Neuron (in vitro differentiated cells): ENCODE data around the gene DAB1.

Experiments used
- H2AFZ ChIP-seq: one replicate; pipeline ENCODE4 v1.6.1; 2013; ENCODE audit warnings: low read depth, mild to moderate bottlenecking, inconsistent platforms, low read length, moderate library complexity
- H3K27me3 ChIP-seq: one replicate; pipeline ENCODE4 v1.6.1; 2013; ENCODE audit warnings: low read length; ENCODE audit not compliant: insufficient read depth
- H3K36me3 ChIP-seq: one replicate; pipeline ENCODE4 v1.6.1; 2013; ENCODE audit warnings: low read length; ENCODE audit not compliant: insufficient read depth
- H3K4me1 ChIP-seq: one replicate; pipeline ENCODE4 v1.6.1; 2013; ENCODE audit warnings: low read length; ENCODE audit not compliant: insufficient read depth
- H3K4me3 ChIP-seq: 2 replicates; pipeline ENCODE4 v1.5.1; 2013; ENCODE audit warnings: mild to moderate bottlenecking, low read length, moderate library complexity
- H3K9me3 ChIP-seq: one replicate; pipeline ENCODE4 v1.6.1; 2013; ENCODE audit warnings: low read length

DAB1 gene

DNA sequence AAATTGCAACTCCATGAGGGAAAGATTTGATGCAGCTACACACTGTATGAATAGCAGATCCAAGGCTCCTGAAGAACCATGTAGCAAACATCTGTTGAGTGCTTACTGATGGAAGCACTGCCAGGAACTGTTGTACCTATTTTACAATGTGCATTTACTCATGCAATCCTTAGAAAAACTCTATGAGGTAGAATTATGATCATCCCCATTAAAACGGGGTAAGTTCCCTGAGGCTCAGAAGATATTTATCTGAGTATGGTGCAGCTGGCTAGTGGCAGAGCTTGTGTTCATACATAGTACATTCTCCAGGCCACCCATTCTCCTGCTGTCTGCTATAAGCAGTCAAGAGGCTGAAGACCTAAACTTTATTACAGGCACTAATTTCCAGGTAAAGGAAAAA lies 403.6 kb downstream of the DAB1 start:
- Histone ChIP-seq H2AFZ (no peak overlapping the region), H3K9me3 (no peaks in the 10 kb centered on the region), H3K4me3 (no peak overlapping the region), H3K36me3 (no peaks in the 10 kb centered on the region), H3K27me3 (no peaks in the 10 kb centered on the region), H3K4me1 (peaks cover 22% of the 10 kb centered on the region)

DNA sequence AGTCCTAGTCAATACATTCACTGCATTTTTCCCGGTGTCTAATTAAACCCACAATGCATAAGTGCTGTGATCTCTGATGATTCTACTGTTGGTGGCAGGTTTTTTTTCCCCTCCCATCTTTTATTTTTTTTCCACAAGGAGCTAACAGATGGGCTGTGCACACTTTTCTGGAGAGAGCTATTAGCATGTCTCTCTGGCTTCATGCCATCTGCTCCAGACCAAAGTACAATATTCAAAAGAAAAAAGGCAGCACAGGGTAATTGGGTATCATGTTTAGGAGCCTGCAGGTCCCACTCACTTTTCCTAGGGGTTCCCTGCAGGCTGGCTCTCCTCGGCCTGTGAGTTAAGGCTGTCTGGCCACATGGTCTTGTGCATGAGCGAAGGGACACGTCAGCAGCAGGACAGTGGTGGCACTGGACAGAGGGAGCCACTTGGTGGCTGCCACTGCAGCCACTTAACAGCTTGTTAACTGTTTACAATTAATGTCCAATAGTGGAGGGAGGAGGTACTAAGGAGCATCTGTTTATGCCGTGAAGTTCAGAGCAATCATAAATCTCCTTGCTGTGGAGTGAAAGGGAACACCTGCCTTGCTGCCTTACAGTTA lies 404.5 kb downstream of the DAB1 start:
- H3K9me3 ChIP-seq = no peaks in the 10 kb centered on the region
- H2AFZ ChIP-seq = no peak overlapping the region
- H3K4me3 ChIP-seq = no peak overlapping the region
- H3K36me3 ChIP-seq = no peaks in the 10 kb centered on the region
- no peaks in the 10 kb centered on the region for H3K27me3 ChIP-seq
- H3K4me1 ChIP-seq = peaks cover 16% of the 10 kb centered on the region

- Histone ChIP-seq H3K4me1 (peaks cover 16% of the 10 kb centered on the region), H3K27me3 (no peaks in the 10 kb centered on the region), H2AFZ (no peak overlapping the region), H3K36me3 (no peaks in the 10 kb centered on the region), H3K9me3 (no peaks in the 10 kb centered on the region), H3K4me3 (no peak overlapping the region)
These were observed 405.7 kb downstream of the DAB1 start for GRCh38 chr1:57018119-57018518.

DNA sequence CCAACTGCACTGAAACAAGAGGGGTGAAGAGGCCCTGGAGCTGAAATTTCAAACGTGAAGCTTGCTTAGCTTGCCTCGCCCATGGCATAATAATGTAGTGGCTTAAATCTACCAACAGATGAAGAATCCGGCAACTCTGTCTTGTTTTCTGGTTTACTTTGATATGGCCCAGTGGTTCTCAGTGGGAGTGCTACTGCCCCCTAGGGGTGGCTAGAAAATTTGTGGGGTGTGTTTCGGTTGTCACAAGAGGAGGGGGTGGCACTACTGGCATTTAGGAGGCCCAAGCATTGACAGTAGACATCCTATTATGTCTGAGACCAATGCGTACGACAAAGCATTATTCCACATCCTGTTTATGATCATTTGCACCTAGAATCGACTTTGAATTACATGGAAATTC lies 406.1 kb downstream of the DAB1 start:
- H3K4me1 ChIP-seq = peaks cover 16% of the 10 kb centered on the region
- no peaks in the 10 kb centered on the region for H3K27me3 ChIP-seq
- no peaks in the 10 kb centered on the region for H3K36me3 ChIP-seq
- no peak overlapping the region for H2AFZ ChIP-seq
- H3K4me3 ChIP-seq = no peak overlapping the region
- H3K9me3 ChIP-seq = no peaks in the 10 kb centered on the region

DNA sequence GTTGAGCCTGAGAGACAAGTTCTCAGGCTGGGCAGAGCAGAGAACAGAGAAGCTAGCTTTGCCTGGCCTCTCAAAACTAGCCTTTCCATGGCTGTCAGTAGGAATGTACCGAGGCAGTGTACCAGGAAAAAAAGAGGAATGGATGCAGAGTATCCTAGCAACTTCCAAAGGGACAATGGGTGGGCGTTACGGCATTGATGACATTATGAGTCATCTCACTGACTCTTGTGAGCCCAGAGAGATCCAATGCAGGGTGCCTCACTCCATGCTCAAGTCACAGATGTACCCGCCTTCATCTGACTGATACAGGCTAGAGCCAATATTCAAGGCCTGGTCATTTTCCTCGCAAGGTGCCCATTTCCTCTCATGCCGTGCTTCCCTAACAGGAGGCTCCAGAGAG lies 406.7 kb downstream of the DAB1 start:
- no peaks in the 10 kb centered on the region for H3K36me3 ChIP-seq
- H3K27me3 ChIP-seq = no peaks in the 10 kb centered on the region
- H3K9me3 ChIP-seq = no peaks in the 10 kb centered on the region
- H2AFZ ChIP-seq = peak overlapping the region; percentile 14
- H3K4me1 ChIP-seq = peaks cover 16% of the 10 kb centered on the region
- H3K4me3 ChIP-seq = no peak overlapping the region

DNA sequence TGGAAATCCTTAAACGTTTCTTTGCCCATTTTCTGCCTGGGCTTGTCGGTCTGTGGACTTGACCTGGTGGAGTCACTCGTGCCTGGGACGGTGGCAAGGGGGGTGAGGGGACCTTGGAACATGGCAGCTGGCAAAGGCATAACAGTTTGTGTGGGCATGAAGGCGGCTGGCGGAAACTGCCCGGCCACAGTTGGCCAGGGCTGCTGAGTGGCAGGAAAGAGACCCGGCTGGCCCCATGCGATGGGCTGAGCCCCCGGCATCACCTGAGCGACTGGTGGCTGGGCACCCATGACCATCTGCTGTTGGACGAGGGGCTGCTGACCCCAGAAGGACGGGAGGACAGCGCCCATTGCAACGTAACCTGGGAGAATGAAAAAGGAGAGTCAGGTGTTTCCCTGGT lies 408.8 kb downstream of the DAB1 start:
- H3K27me3 ChIP-seq = no peaks in the 10 kb centered on the region
- no peak overlapping the region for H2AFZ ChIP-seq
- no peaks in the 10 kb centered on the region for H3K9me3 ChIP-seq
- no peaks in the 10 kb centered on the region for H3K36me3 ChIP-seq
- no peak overlapping the region for H3K4me3 ChIP-seq
- H3K4me1 ChIP-seq = peaks cover 16% of the 10 kb centered on the region

DNA sequence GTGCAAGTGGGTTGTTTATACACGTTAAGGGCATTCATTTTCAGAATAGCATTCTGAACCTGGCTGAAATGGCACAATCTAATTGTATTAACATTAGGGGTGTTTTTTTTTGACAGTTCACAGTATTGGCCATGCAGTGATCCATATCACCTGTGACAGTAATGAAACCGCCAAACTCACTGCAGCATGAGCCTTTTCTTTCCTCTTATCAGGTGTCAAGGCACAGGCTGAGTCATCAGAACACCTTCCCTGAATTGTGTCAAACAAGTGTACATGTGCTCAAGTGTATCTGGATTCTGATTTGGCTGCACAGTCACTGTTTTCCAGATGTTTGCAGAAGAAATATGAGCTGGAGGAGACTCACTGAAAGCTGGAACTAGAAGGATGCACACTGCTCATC lies 410.3 kb downstream of the DAB1 start:
- H2AFZ ChIP-seq = no peak overlapping the region
- H3K4me1 ChIP-seq = peaks cover 16% of the 10 kb centered on the region
- no peaks in the 10 kb centered on the region for H3K27me3 ChIP-seq
- H3K9me3 ChIP-seq = no peaks in the 10 kb centered on the region
- no peaks in the 10 kb centered on the region for H3K36me3 ChIP-seq
- no peak overlapping the region for H3K4me3 ChIP-seq

DNA sequence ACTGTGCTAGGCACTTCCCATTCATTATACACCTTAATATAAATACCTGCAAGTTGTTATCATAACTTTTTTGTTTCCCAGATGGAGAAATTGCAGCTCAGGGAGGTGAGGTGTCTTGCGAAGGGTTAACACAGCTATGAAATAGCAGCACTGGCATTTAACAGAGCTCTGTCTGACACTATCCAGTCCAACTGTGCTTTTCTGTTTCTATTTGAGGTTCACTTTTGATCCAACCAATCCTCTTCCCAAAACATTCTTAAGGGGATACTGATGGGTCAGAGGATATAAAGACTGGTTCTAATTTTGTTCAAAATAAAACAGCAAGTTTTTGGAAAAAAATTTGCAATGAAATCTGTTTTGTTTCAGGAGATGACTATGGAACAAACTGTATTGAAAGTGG lies 411.5 kb downstream of the DAB1 start:
- no peak overlapping the region for H3K4me3 ChIP-seq
- H3K4me1 ChIP-seq = peaks cover 11% of the 10 kb centered on the region
- no peaks in the 10 kb centered on the region for H3K9me3 ChIP-seq
- H3K36me3 ChIP-seq = no peaks in the 10 kb centered on the region
- H3K27me3 ChIP-seq = no peaks in the 10 kb centered on the region
- H2AFZ ChIP-seq = no peak overlapping the region

GRCh38 chr1:57010511-57010910 lies 413.3 kb downstream of the DAB1 start:
- Histone ChIP-seq H3K4me1 (no peaks in the 10 kb centered on the region), H3K4me3 (no peak overlapping the region), H2AFZ (no peak overlapping the region), H3K36me3 (no peaks in the 10 kb centered on the region), H3K27me3 (no peaks in the 10 kb centered on the region), H3K9me3 (no peaks in the 10 kb centered on the region)

DNA sequence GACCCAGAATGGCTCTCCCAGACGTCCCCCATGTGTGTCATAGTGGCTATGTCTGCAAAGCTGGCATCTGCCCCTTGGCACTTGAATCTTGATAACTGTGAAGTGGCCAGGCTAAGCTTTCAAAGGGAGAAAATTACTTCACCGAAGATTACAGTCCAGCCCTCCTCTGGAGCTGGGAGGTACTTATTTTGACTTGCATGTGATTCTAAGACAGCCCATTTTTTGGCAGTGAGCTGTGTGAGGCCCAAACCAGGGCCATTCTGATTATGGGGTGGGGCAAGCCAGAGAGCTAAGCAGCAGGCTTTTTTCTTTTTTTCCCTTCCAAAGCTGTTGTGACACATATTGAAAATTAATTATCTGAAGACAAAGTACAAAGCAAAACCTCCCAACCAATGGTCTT lies 415.9 kb downstream of the DAB1 start:
- no peaks in the 10 kb centered on the region for H3K27me3 ChIP-seq
- no peaks in the 10 kb centered on the region for H3K36me3 ChIP-seq
- no peaks in the 10 kb centered on the region for H3K4me1 ChIP-seq
- no peak overlapping the region for H2AFZ ChIP-seq
- no peak overlapping the region for H3K4me3 ChIP-seq
- no peaks in the 10 kb centered on the region for H3K9me3 ChIP-seq

DNA sequence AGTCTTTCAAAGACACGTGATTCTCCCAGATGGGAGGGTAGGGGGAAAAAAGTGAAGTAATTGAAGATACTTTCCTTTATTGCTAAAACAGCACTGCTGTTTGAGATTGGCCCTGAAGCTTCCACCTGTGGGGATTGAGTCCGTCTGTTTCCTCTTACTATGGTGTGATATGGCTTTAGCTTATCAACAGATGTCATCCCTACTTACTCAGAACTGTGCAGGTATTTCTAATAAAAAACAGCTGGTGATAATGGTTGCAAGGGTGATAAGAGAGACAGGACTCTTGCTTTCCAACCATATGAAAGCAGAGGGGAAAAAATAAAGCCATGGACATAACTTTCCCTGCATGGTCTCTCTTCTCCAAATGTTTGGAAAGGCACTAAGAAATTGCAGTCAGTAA lies 416.4 kb downstream of the DAB1 start:
- Histone ChIP-seq H3K36me3 (no peaks in the 10 kb centered on the region), H3K4me1 (no peaks in the 10 kb centered on the region), H3K9me3 (no peaks in the 10 kb centered on the region), H2AFZ (no peak overlapping the region), H3K27me3 (no peaks in the 10 kb centered on the region), H3K4me3 (no peak overlapping the region)

DNA sequence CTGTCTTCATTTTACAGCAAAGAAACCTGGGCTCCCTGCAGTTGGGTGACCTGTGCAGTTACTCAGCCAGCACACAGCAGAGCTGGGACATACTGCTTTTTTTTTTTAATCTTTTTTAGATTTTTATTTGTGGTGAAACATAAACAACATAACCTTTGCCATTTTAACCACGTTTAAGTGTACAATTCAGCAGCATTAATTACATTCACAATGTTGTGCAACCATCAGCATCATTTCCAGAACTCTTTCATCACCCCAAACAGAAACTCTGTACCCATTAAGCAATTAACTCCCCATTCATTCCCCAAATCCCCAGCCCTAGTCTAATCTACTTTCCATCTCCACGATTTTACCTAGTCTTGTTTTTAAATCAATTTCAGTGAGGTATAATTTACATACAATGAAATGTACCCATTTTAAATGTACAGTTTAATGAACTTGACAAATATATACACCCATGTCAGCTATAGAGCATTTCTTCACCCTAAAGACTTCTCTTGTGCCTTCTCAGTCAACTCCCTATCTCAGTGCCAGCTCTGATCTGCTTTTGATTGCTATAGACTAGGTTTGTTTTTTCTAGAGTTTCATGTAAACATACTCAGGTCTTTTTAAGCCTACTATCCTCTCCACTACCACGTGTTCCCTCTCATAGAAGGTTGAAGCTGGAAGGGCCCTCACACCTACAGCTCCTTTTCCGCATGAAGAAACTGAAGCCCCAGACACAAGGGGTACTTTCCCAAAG lies 420.3 kb downstream of the DAB1 start:
- Histone ChIP-seq H3K4me3 (no peak overlapping the region), H3K4me1 (no peaks in the 10 kb centered on the region), H3K27me3 (no peaks in the 10 kb centered on the region), H3K36me3 (no peaks in the 10 kb centered on the region), H2AFZ (no peak overlapping the region), H3K9me3 (no peaks in the 10 kb centered on the region)

GRCh38 chr1:56995414-56996100 lies 428.3 kb downstream of the DAB1 start:
- Histone ChIP-seq H3K9me3 (peaks cover 2% of the 10 kb centered on the region), H3K27me3 (no peaks in the 10 kb centered on the region), H3K4me1 (no peaks in the 10 kb centered on the region), H3K36me3 (no peaks in the 10 kb centered on the region), H3K4me3 (no peak overlapping the region), H2AFZ (no peak overlapping the region)
